Hepatic stellate cell (primary cell): ENCODE measurements around the gene LINC00632.
"Not testable (repeated sequence)": the region's sequence is repeated elsewhere in the genome, so short reads cannot be mapped to it uniquely, and the experiment has no call there.

Experiments used
- DNase-seq: peaks from one replicate; pipeline ENCODE4 v3.0.0; 2011; ENCODE audit warnings: low spot score

LINC00632 gene

GRCh38 chrX:140709421-140709846, at the start of gene LINC00632:
LINC00632 (plus strand) TSS chrX:140709759.
- no peak for DNase-seq

DNA sequence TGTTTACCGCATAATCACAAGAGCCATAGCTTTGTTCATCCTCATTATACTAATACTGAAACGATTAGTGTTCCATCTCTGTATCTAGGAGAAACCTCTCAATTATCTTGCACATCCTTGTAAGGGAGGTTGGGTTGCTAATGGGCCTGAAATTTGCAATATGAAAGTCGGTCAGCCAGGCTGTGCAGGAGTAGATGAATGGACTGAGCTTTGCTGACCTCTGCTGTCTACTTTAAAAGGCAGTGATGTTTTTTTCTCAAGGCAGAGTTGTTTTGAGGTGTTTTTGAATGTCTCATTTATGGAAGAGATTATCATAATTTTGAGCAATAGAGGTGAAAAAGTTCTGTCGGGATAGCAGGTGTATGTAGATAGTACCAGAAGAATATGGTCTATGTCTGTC, 47.9 kb upstream of the LINC00632 start:
- peak; percentile 2 for DNase-seq

GRCh38 chrX:140664939-140665338, 44.6 kb upstream of the LINC00632 start:
- no peak for DNase-seq

- no peak for DNase-seq
Observed at GRCh38 chrX:140672840-140673731, 36.5 kb upstream of the LINC00632 start.

DNA sequence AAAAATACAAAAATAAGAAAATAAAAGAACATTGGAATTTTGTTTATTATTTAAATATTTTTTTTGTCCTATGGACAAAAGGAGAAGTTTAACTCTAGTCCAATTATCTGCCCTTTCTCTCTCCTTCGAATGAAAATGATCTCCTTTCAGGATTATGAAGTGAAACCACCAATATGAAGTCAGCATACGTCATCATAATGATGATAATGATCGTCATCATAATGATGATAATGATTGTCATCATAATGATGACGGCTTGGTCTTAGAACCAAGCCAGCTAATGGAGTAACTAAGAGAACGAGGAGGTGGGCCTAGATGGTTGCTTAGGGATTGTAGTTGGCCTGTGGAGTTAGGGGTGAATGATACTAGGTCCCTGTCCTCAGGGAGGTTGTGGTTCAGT, 21.9 kb upstream of the LINC00632 start:
- DNase-seq: no peak

DNA sequence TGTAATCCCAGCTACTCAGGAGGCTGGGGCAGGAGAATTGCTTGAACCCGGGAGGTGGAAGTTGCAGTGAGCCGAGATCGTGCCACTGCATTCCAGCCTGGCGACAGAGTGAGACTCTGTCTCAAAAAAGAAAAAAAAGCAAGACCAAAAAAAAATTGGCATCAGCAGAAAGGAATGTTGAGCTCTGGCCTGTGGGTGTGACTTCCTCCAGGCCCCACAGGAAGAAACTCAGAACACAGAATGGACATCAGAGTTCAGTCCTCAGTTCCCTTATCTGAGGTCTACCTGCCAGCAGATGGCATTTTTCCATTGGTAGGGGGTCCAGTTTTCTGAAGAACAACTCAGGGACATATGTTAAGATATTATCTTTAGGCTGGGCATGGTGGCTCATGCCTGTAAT, 18.0 kb upstream of the LINC00632 start:
- DNase-seq: not testable (repeated sequence)

DNA sequence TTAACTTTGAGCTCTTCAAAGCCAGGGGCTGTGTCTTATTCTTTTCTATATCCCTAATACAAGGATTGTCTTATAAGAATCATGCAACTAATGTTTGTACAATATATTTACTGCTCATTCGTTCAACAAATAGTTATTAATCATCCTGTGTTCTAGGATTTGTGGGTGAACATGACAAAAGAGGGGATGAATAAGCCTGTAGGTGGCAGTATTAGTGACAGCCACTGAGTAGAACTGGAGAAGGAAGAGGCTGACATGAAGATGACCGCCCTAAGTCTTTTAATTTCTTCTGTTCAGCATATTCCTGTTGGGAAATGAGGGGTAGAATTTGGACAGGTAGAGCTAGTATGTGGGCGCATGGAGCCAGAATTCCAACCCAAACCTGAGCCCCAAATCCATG, 11.9 kb upstream of the LINC00632 start:
- DNase-seq: no peak

- no peak for DNase-seq
Observed at GRCh38 chrX:140701480-140701879, 8.1 kb upstream of the LINC00632 start.

DNA sequence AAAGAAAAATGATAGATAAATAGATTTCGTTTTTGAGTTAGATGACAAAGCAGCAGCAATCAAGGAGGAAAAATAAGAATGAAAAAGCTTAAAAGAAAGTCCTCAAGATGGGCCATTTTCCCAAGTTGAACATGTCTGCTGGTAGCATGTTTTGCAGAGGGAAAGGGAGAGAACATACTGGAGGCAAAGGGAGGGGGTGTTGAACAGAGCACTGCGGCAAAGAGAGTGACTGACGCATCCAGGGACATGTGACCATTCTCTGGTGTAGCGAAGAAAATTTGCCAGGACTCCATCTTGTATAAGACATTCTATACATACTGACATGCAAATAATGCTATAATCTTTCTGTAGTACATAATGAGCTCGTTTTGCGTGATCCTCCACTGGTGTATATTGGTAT, 1.2 kb downstream of the LINC00632 start:
- DNase-seq: no peak

DNA sequence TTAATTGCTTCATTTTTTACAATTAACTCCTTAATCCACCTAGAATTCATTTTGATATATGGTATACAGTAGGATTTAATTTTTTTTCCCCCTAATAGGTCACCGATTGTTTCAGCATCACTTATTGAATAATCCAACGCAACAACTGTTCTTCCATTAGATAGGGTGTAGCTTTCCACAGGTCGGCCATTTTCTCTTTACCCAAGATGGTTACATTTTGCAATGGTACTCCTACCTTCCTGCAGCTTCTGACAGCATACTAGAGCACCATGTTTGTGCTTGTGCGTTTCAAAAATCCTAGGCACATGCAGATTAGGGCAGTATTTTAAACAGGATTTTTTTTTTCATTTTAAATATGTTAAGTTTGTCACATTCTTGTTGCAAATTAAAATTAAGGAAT, 2.3 kb downstream of the LINC00632 start:
- DNase-seq: no peak

GRCh38 chrX:140712413-140713173, 3.0 kb downstream of the LINC00632 start:
- DNase-seq: peak; percentile 11

DNA sequence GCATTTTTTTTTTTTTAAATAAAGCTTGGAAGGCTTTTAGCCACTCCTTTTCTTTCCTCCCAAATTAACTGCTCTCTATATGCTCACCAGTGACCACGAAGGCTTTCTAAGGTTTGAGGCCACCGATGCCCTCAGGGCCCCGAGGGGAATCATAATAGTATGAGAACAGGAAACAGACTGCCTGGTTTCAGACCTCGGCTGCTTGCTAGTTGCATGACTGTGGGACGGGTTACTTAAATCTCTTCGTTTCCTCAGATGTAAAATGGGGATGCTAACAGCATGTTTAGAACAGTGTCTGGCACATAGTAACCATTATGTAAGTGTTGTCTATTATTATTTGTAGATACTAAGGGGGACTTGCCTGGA, 3.6 kb downstream of the LINC00632 start:
- no peak for DNase-seq

DNA sequence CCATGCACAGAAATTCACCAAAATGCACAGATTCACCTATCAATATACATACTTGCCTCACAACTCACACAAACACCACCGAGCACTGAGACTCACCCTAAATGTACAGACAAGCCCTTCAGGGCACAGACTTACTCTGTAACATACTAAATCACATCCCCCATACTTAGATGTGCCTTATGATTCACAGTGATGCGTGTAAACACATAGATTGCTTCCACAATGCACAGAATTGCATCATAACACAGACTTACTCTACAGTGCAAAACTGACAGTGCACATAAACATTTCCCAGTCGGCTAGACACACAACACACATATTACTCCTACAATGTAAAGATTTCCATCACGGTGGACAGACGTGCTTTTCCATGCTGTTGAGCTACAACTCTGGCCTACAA, 6.2 kb downstream of the LINC00632 start:
- DNase-seq: no peak

GRCh38 chrX:140723121-140723715, 13.7 kb downstream of the LINC00632 start:
- DNase-seq: no peak

DNA sequence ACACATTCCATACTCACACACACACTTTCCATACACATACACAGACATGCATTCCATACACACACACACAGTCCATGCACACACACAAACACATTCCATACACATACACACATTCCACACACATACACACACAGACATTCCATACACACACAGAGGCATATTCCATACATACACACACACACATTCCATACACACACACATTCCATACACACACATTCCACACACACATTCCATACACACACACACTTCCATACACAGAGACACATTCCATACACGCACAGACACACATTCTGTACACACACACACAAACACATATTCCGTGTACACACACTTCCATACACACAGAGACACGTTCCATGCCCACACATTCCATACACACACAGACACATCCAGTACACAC, 14.8 kb downstream of the LINC00632 start:
- DNase-seq: no peak

GRCh38 chrX:140724736-140725135, 15.2 kb downstream of the LINC00632 start:
- DNase-seq: no peak

- no peak for DNase-seq
Observed at GRCh38 chrX:140725500-140725899, 15.9 kb downstream of the LINC00632 start.

GRCh38 chrX:140733766-140734342, 24.3 kb downstream of the LINC00632 start:
- DNase-seq: peak; percentile 30

DNA sequence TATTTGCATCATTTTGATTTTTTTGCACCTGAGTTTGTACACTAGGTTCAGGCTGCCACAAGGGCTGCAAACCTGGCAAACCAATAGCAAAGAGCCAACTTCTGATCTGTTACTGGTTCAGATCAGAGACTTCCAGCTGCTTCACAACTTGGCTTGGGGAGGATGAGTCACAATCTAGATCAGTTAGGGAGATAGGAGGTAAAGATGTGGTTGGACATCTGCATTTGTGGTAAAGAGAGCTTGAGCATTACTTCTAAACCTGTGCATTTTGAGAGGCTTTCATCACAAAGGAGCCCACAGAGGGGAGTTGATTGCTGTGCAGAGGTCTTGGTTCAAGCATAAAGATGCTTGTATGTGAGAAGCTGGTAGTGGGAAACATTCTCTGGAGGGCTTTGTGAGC, 34.5 kb downstream of the LINC00632 start:
- DNase-seq: no peak

DNA sequence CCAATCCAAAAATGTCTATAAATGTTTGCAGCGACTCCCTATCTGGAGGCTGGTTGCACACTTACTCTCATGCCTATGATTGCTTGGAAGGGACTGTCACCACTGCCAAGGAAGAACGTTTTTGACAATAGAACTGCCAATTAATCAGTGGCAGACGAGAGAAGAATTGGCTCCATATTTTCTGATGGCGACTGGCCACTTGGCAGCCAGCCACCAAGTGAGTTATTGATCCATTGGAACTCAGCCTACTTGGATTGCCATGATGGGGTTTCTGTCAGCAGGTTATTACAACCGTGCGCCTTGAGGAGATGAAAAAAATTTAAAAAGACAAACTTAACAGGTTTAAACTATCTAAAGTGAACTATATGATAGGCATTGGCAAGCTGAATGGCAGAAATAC, 47.4 kb downstream of the LINC00632 start:
- DNase-seq: no peak

- DNase-seq: peak; percentile 40
Observed at GRCh38 chrX:140762061-140762460, 52.5 kb downstream of the LINC00632 start.

DNA sequence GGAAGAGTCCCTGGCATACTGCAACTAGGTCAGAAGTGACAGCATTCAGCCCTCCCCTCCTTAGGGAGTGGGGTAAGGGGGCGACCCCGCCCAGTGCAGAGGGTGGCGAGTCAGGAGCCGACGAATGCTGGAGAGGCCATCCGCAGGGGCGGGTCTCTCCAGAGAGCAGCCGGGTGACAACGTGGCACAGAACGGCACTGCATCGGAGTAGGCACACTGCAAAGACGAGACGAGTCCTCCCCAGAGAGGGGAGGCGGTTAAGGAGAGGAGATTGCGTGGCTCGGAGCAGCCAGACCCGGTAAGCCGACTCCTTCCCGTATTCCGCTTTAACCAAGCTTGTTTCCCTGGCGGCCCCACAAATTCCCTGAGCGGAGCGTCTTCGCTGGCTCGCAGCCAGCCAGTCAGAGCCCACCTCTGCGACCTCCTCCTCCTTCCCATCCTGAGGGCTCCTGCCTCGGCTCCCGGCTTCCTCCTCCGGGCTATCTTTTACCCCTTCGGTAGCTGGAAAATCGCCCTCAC, 54.9 kb downstream of the LINC00632 start:
- DNase-seq: peak; percentile 24
